ENCODE results near the gene USP6NL.

DNA sequence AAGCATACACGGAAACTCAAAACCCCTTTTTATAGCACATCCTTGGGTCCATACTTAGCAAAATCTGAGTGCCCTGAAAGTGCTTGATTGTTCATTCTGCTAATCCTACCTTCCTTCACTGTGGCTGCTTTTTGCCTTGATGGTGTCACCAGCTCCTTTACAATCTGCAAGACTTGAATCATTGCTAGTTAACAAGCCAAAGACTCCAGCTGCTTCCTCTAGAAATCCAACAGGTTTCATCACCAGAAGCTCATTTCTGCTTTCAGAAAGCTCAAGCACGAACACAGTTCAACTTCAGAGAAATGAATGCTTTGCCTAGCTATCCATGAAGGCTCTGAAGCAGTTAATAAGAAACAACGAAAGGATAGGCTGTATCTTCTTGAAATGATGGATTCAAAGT, 38.0 kb downstream of the USP6NL start:
- TF ChIP-seq, protein P1, sequence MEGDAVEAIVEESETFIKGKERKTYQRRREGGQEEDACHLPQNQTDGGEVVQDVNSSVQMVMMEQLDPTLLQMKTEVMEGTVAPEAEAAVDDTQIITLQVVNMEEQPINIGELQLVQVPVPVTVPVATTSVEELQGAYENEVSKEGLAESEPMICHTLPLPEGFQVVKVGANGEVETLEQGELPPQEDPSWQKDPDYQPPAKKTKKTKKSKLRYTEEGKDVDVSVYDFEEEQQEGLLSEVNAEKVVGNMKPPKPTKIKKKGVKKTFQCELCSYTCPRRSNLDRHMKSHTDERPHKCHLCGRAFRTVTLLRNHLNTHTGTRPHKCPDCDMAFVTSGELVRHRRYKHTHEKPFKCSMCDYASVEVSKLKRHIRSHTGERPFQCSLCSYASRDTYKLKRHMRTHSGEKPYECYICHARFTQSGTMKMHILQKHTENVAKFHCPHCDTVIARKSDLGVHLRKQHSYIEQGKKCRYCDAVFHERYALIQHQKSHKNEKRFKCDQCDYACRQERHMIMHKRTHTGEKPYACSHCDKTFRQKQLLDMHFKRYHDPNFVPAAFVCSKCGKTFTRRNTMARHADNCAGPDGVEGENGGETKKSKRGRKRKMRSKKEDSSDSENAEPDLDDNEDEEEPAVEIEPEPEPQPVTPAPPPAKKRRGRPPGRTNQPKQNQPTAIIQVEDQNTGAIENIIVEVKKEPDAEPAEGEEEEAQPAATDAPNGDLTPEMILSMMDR (IDR thresholded peaks at IDR 0.05; ENCODE audit: insufficient read depth, low read length): no peak
- TF ChIP-seq POLR2AphosphoS5 (IDR thresholded peaks at IDR 0.05; ENCODE audit: low read depth): no peak

All from HL-60 (cell line).